HepG2 (cell line): ENCODE measurements around the gene GRB2. TPM values are rescaled to one million over a fixed set of nuclear protein-coding genes. Genes with fewer than 3 reads are reported as not detected.

Source experiments
- ATAC-seq: fragments of 200-7000 bp; cut with Tn5 transposase; 3 replicates; pipeline ENCODE4 v1.9.1; 2020; ENCODE audit warnings: mild to moderate bottlenecking, moderate library complexity
- BruUV-seq: library from RNA; stranded (reverse); fragments of 400-500 nt; replicated peaks from 2 replicates; lab custom pipeline; 2021; lab: Mats Ljungman, UMichigan
- CTCF ChIA-PET: fragments of 300-600 bp; formaldehyde crosslinking; extraction: SDS; loops from one replicate; lab custom pipeline; 2021; ENCODE audit warnings: low total read pairs, inconsistent platforms, low intra/inter-chr PET ratio; lab: Yijun Ruan, JAX
- POLR2A ChIA-PET: fragments of 350-600 bp; sonication (Branson Sonifier 250); formaldehyde crosslinking; loops from one replicate; lab custom pipeline; 2020; ENCODE audit warnings: antibody characterized with exemption, inconsistent platforms; lab: Yijun Ruan, JAX
- DNase-seq: peaks from one replicate; pipeline ENCODE4 v3.0.0-alpha.2; 2015; ENCODE audit warnings: low spot score
- FAIRE-seq: peaks from 3 replicates; lab custom pipeline; 2011; peaks lifted over from hg19 to GRCh38; lab: Jason Lieb, UNC
- H2AFZ ChIP-seq: one replicate; pipeline ENCODE4 v1.6.1; 2011; ENCODE audit warnings: low read length, inconsistent platforms
- H3K27ac ChIP-seq: fragments of 300-600 bp; 3 replicates; pipeline ENCODE4 v1.8.0; 2011; ENCODE audit warnings: mixed run types, mild to moderate bottlenecking, mixed read lengths, low read length, inconsistent platforms; ENCODE audit not compliant: insufficient read depth; ENCODE audit errors: extremely low read length
- H3K27me3 ChIP-seq, 2 experiments: fragments of 200-600 bp in 1 of 2; 2 replicates in 1 of 2; 3 replicates in 1 of 2; pipeline versions ENCODE4 v1.6.0 to v1.8.0; 2011; ENCODE audit warnings: low read length in 2 of 2, mild to moderate bottlenecking in 2 of 2, moderate library complexity in 2 of 2, inconsistent platforms in 1 of 2; ENCODE audit not compliant: insufficient read depth in 2 of 2, control insufficient read depth in 1 of 2
- H3K36me3 ChIP-seq, 2 experiments: fragments of 200-600 bp in 1 of 2; replicated peaks in 1 of 2; 2 replicates in 1 of 2; 3 replicates in 1 of 2; pipeline versions ENCODE4 v1.5.1 to v1.8.0; 2011; ENCODE audit warnings: low read length in 2 of 2, inconsistent platforms in 1 of 2; ENCODE audit not compliant: insufficient read depth in 2 of 2, control insufficient read depth in 1 of 2
- H3K4me1 ChIP-seq: 2 replicates; pipeline ENCODE4 v1.5.1; 2012; ENCODE audit warnings: low read length, inconsistent platforms; ENCODE audit not compliant: insufficient read depth
- H3K4me2 ChIP-seq: 2 replicates; pipeline ENCODE4 v1.6.0; 2011; ENCODE audit warnings: low read depth, low read length, inconsistent platforms
- H3K4me3 ChIP-seq, 3 experiments: fragments of 200-600 bp in 1 of 3; sonication (generic), shearing (Covaris generic) in 1 of 3; replicated peaks in 1 of 3; 2 replicates each; pipeline ENCODE4 v1.5.1; 2011 to 2016; ENCODE audit warnings: low read length in 3 of 3, inconsistent platforms in 2 of 3, low read depth in 2 of 3, mild to moderate bottlenecking in 2 of 3, control low read depth in 1 of 3, mixed read lengths in 1 of 3; ENCODE audit not compliant: insufficient read depth in 1 of 3
- H3K79me2 ChIP-seq: one replicate; pipeline ENCODE4 v1.6.1; 2011; ENCODE audit warnings: low read length, inconsistent platforms; ENCODE audit not compliant: insufficient read depth
- H3K9ac ChIP-seq: 2 replicates; pipeline ENCODE4 v1.6.0; 2011; ENCODE audit warnings: mild to moderate bottlenecking, low read depth, low read length, inconsistent platforms; ENCODE audit not compliant: insufficient read depth
- H3K9me3 ChIP-seq: 2 replicates; pipeline ENCODE4 v1.5.1; 2012; ENCODE audit warnings: mild to moderate bottlenecking, low read length
- H4K20me1 ChIP-seq: 2 replicates; pipeline ENCODE4 v1.6.0; 2011; ENCODE audit warnings: inconsistent platforms, mild to moderate bottlenecking, low read length, moderate library complexity; ENCODE audit not compliant: insufficient read depth
- ARID4A ChIP-seq: sonication (generic); formaldehyde crosslinking; IDR thresholded peaks from 2 replicates; pipeline ENCODE4 v1.5.0; 2020; ENCODE audit warnings: mild to moderate bottlenecking, missing genetic modification reagents, borderline replicate concordance
- JARID2 ChIP-seq: sonication (generic); formaldehyde crosslinking; IDR thresholded peaks from 2 replicates; pipeline ENCODE4 v1.8.1; 2023; ENCODE audit warnings: missing genetic modification reagents, inconsistent platforms; ENCODE audit not compliant: insufficient replicate concordance
- KLF9 ChIP-seq: IDR thresholded peaks from 2 replicates; pipeline ENCODE4 v1.6.1; 2016; ENCODE audit warnings: low read depth
- MTA1 ChIP-seq: sonication (generic); formaldehyde crosslinking; IDR thresholded peaks from 2 replicates; pipeline ENCODE4 v1.4.0; 2020; ENCODE audit warnings: missing genetic modification reagents, mild to moderate bottlenecking, borderline replicate concordance
- NFYC ChIP-seq: IDR thresholded peaks from 2 replicates; pipeline ENCODE4 v1.6.1; 2016; ENCODE audit warnings: missing genetic modification reagents, missing compliant biosample characterization
- PAXIP1 ChIP-seq: sonication (generic); formaldehyde crosslinking; conservative IDR thresholded peaks from 2 replicates; pipeline ENCODE4 v1.4.0; 2020; ENCODE audit warnings: mild to moderate bottlenecking, missing genetic modification reagents, moderate library complexity
- RARA ChIP-seq: IDR thresholded peaks from 2 replicates; pipeline ENCODE4 v1.6.1; 2016; ENCODE audit warnings: missing genetic modification reagents, missing compliant biosample characterization
- RBM22 ChIP-seq: fragments of 200-400 bp; formaldehyde crosslinking; optimal IDR thresholded peaks from 2 replicates; pipeline ENCODE3; 2017; ENCODE audit warnings: mild to moderate bottlenecking, low read length, moderate library complexity
- SIN3B ChIP-seq: fragments of 150-350 bp; IDR thresholded peaks from 2 replicates; pipeline ENCODE4 v1.6.1; 2014; ENCODE audit warnings: low read length
- ZBTB21 ChIP-seq: sonication (generic); formaldehyde crosslinking; IDR thresholded peaks from 2 replicates; pipeline ENCODE4 v1.4.0; 2020; ENCODE audit warnings: missing genetic modification reagents
- ZC3H4 ChIP-seq: sonication (generic); formaldehyde crosslinking; IDR thresholded peaks from 2 replicates; pipeline ENCODE4 v1.4.0; 2020; ENCODE audit warnings: missing genetic modification reagents, borderline replicate concordance
- ZNF234 ChIP-seq: sonication (generic); formaldehyde crosslinking; conservative IDR thresholded peaks from 2 replicates; pipeline ENCODE4 v1.5.1; 2020; ENCODE audit warnings: mild to moderate bottlenecking, missing genetic modification reagents
- ZNF24 ChIP-seq: fragments of 450-650 bp; IDR thresholded peaks from 2 replicates; pipeline ENCODE4 v1.6.1; 2017; ENCODE audit warnings: antibody characterized with exemption, mild to moderate bottlenecking
- ZNF292 ChIP-seq: sonication (generic); formaldehyde crosslinking; IDR thresholded peaks from 2 replicates; pipeline ENCODE4 v1.8.1; 2022; ENCODE audit warnings: mild to moderate bottlenecking, low read depth, missing genetic modification reagents, borderline replicate concordance
- ZNF570 ChIP-seq: sonication (generic); formaldehyde crosslinking; IDR thresholded peaks from 2 replicates; pipeline ENCODE4 v1.4.0; 2020; ENCODE audit warnings: mild to moderate bottlenecking, missing genetic modification reagents, borderline replicate concordance
- ZNF670 ChIP-seq: sonication (generic); formaldehyde crosslinking; IDR thresholded peaks from 2 replicates; pipeline ENCODE4 v1.8.0; 2022; ENCODE audit warnings: mild to moderate bottlenecking, missing genetic modification reagents, borderline replicate concordance
- ZNF75D ChIP-seq: sonication (generic); formaldehyde crosslinking; IDR thresholded peaks from 2 replicates; pipeline ENCODE4 v1.8.1; 2023; ENCODE audit warnings: missing genetic modification reagents, mild to moderate bottlenecking, borderline replicate concordance
- ZNF775 ChIP-seq: sonication (generic); formaldehyde crosslinking; IDR thresholded peaks from 2 replicates; pipeline ENCODE4 v1.4.0; 2020; ENCODE audit warnings: missing genetic modification reagents, mild to moderate bottlenecking, moderate library complexity, borderline replicate concordance
- WGBS: methylation state at CpG from one replicate; pipeline ENCODE4 v1.1.6; 2017; ENCODE audit warnings: low lambda C conversion rate; 5-methylcytosine and 5-hydroxymethylcytosine counted together
- in situ Hi-C: cut with HindIII; loops from 2 replicates; pipeline ENCODE4 v1.10.0; 2017; ENCODE audit warnings: low pct_unique_long_range_greater_than_20kb; ENCODE audit not compliant: extremely low pct_ligation_motif_present
- intact Hi-C: fragments of 100-400 bp; cut with micrococcal nuclease; formaldehyde crosslinking; loops from one replicate; pipeline ENCODE4 v1.10.0; 2022; ENCODE audit not compliant: unreplicated experiment
- polyA plus RNA-seq, 8 experiments: library from polyadenylated mRNA; depleted of rRNA in 3 of 8; stranded (reverse) in 7 of 8; unstranded in 1 of 8; fragments of >200 nt; fragmentation: Illumina TruSeq in 4 of 8; extraction: Trizol in 4 of 8; gene quantifications; 2 replicates each; pipeline versions ENCODE4 v1.2.1 to v1.2.3, GENCODE V29; 2011 to 2016; ENCODE audit warnings: low read depth in 4 of 8, missing spikeins in 1 of 8, mixed read lengths in 1 of 8; ENCODE audit not compliant: insufficient read depth in 1 of 8
- total RNA-seq, 5 experiments: library from RNA; depleted of rRNA; stranded (reverse); fragments of >200 nt; fragmentation: Illumina TruSeq; extraction: Trizol; gene quantifications; 2 replicates each; pipeline ENCODE4 v1.2.3, GENCODE V29; 2016; ENCODE audit warnings: low read depth in 1 of 5

The GRB2 gene
- total and polyA plus RNA-seq, 2 of the 13 experiments (the other 11 are each of a cell fraction or from before 2014, with no cell fraction given): 84.6 to 92.3 TPM

DNA sequence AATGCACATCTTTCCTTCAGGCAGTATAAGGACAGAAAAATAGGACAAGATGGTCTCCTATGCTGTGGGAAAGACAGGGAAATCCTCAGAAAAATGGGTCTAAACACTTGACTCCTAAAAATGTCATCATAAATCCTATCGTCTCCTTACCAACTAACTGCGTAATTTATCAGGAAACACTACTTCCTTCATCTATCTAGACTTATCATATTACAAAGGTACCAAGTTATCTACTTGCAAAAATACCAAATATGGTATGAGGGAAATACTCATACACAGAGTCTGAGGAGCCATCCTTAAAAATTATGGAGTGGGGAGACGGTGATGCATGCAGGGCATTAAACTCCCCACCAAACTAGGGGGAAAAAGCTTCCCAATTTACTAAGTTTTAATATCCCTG is 44.1 kb downstream of the GRB2 start:
- no peaks in the 10 kb centered on the region for H3K27me3 ChIP-seq
- peaks cover 89% of the 10 kb centered on the region for H3K4me1 ChIP-seq
- intact Hi-C loops: no loop called here
- no peak overlapping the region for H3K4me3 ChIP-seq
- peaks cover 31% of the 10 kb centered on the region for H4K20me1 ChIP-seq
- BruUV-seq: TSS peak; percentile 17
- H3K79me2 ChIP-seq: peaks cover 92% of the 10 kb centered on the region
- FAIRE-seq: no peak
- no peak for ATAC-seq
- ChIA-PET POLR2A (no interaction called here), CTCF (no interaction called here)
- no peak overlapping the region for H2AFZ ChIP-seq
- no peaks in the 10 kb centered on the region for H3K36me3 ChIP-seq
- in situ Hi-C loops: no loop called here
- no peaks in the 10 kb centered on the region for H3K9me3 ChIP-seq
- TF ChIP-seq RARA (no peak), ZNF24 (no peak), ZNF670 (no peak), KLF9 (CRISPR knock-in tag) (no peak), RBM22 (no peak), ZC3H4 (CRISPR knock-in tag) (no peak), ZNF234 (CRISPR knock-in tag) (no peak), ARID4A (no peak), ZNF570 (CRISPR knock-in tag) (no peak), ZNF292 (no peak), SIN3B (no peak), JARID2 (CRISPR knock-in tag) (no peak), NFYC (CRISPR knock-in tag) (no peak), ZBTB21 (CRISPR knock-in tag) (no peak), ZNF775 (CRISPR knock-in tag) (no peak), PAXIP1 (CRISPR knock-in tag) (no peak), MTA1 (CRISPR knock-in tag) (no peak), ZNF75D (CRISPR knock-in tag) (no peak)
- TF ChIP-seq, all 625 proteins: peak for 0
- Histone ChIP-seq H3K4me2 (no peak overlapping the region), H3K27ac (no peak overlapping the region), H3K9ac (no peak overlapping the region)
- 66% methylated on average over 3 of the region's 3 CpGs for WGBS
- no peak for DNase-seq
